GM12878 (cell line): Measurements from ENCODE around the gene DIAPH2. TPM values are rescaled to one million over a fixed set of nuclear protein-coding genes. Genes with fewer than 3 reads are reported as not detected.

Experiments used
- ATAC-seq: fragments of 200-7000 bp; cut with Tn5 transposase; 3 replicates; pipeline ENCODE4 v1.9.1; 2020; ENCODE audit warnings: mild to moderate bottlenecking, moderate library complexity
- BruUV-seq: library from RNA; stranded (reverse); fragments of 400-500 nt; replicated peaks from 2 replicates; lab custom pipeline; 2021; lab: Mats Ljungman, UMichigan
- CTCF ChIA-PET: fragments of 300-600 bp; sonication (Branson Sonifier 250); formaldehyde crosslinking; extraction: SDS; loops from one replicate; lab custom pipeline; 2021; ENCODE audit warnings: inconsistent platforms; lab: Yijun Ruan, JAX
- POLR2A ChIA-PET: fragments of 350-600 bp; formaldehyde crosslinking; extraction: SDS; loops from one replicate; lab custom pipeline; 2021; ENCODE audit warnings: inconsistent platforms; lab: Charles Lee
- RAD21 ChIA-PET: fragments of 300-600 bp; sonication (Branson Sonifier 250); formaldehyde crosslinking; loops from one replicate; lab custom pipeline; 2023; ENCODE audit warnings: antibody characterized with exemption; ENCODE audit not compliant: unreplicated experiment; lab: Charles Lee
- SMC1A ChIA-PET: fragments of 300-600 bp; sonication (Branson Sonifier 250); formaldehyde crosslinking; loops from one replicate; lab custom pipeline; 2023; ENCODE audit not compliant: unreplicated experiment, uncharacterized antibody; lab: Charles Lee
- DNase-seq: peaks from one replicate; pipeline ENCODE4 v3.0.0-alpha.2; 2011; ENCODE audit warnings: low read depth, low spot score
- FAIRE-seq: peaks from 3 replicates; lab custom pipeline; 2011; peaks lifted over from hg19 to GRCh38; lab: Jason Lieb, UNC
- H2AFZ ChIP-seq: 2 replicates; pipeline ENCODE4 v1.6.0; 2011; ENCODE audit warnings: low read depth, low read length, control low read depth; ENCODE audit not compliant: control insufficient read depth
- H3K27ac ChIP-seq: 2 replicates; pipeline ENCODE4 v1.5.1; 2011; ENCODE audit warnings: control low read depth; ENCODE audit not compliant: control insufficient read depth, insufficient read depth
- H3K27me3 ChIP-seq, 2 experiments: replicated peaks in 1 of 2; 2 replicates each; pipeline versions ENCODE4 v1.6.0 to v1.6.1; 2011; ENCODE audit warnings: low read length in 1 of 2; ENCODE audit not compliant: control insufficient read depth in 2 of 2, insufficient read depth in 2 of 2
- H3K36me3 ChIP-seq, 2 experiments: 2 replicates each; pipeline ENCODE4 v1.5.1; 2011; ENCODE audit warnings: low read length in 1 of 2; ENCODE audit not compliant: control insufficient read depth in 2 of 2, insufficient read depth in 2 of 2
- H3K4me1 ChIP-seq: 2 replicates; pipeline ENCODE4 v1.6.1; 2011; ENCODE audit warnings: mild to moderate bottlenecking, low read length, moderate library complexity, mixed read lengths; ENCODE audit not compliant: control insufficient read depth, insufficient read depth
- H3K4me2 ChIP-seq: 2 replicates; pipeline ENCODE4 v1.6.0; 2011; ENCODE audit warnings: control low read depth; ENCODE audit not compliant: control insufficient read depth, insufficient read depth
- H3K4me3 ChIP-seq: fragments of 200-600 bp; sonication (generic); 2 replicates; pipeline ENCODE4 v1.5.1; 2016
- H3K79me2 ChIP-seq: 2 replicates; pipeline ENCODE4 v1.6.0; 2011; ENCODE audit warnings: low read length; ENCODE audit not compliant: control insufficient read depth, insufficient read depth
- H3K9ac ChIP-seq: 2 replicates; pipeline ENCODE4 v1.8.0; 2011; ENCODE audit warnings: low read length, control low read depth, mixed read lengths; ENCODE audit not compliant: control insufficient read depth, insufficient read depth
- H3K9me3 ChIP-seq: replicated peaks from 3 replicates; pipeline ENCODE4 v1.5.1; 2011; ENCODE audit warnings: mild to moderate bottlenecking, low read length; ENCODE audit not compliant: control insufficient read depth, insufficient read depth
- H4K20me1 ChIP-seq: 2 replicates; pipeline ENCODE4 v1.6.0; 2011; ENCODE audit not compliant: control insufficient read depth, insufficient read depth
- ATF3 ChIP-seq: IDR thresholded peaks from 2 replicates; pipeline ENCODE4 v1.6.1; 2011; ENCODE audit warnings: low read depth, mild to moderate bottlenecking, low read length, moderate library complexity, borderline replicate concordance; ENCODE audit errors: extremely low read depth
- CBX5 ChIP-seq: sonication (generic); IDR thresholded peaks from 2 replicates; pipeline ENCODE4 v1.6.1; 2016; ENCODE audit warnings: low read depth, moderate library complexity, mild to moderate bottlenecking, inconsistent platforms
- CREM ChIP-seq: IDR thresholded peaks from 2 replicates; pipeline ENCODE4 v1.6.1; 2014; ENCODE audit warnings: antibody characterized with exemption, low read depth
- ESRRA ChIP-seq: IDR thresholded peaks from 2 replicates; pipeline ENCODE4 v1.6.1; 2012; ENCODE audit warnings: mild to moderate bottlenecking, low read length, improper control_type of control experiment
- FOXK2 ChIP-seq: fragments of 450-650 bp; IDR thresholded peaks from 2 replicates; pipeline ENCODE4 v1.6.1; 2017; ENCODE audit warnings: mild to moderate bottlenecking, moderate library complexity
- HDAC2 ChIP-seq: fragments of 200-600 bp; sonication (generic); IDR thresholded peaks from 2 replicates; pipeline ENCODE4 v1.6.1; 2017
- HDAC6 ChIP-seq: fragments of 200-600 bp; sonication (generic); IDR thresholded peaks from one replicate; pipeline ENCODE4 v1.8.0; 2017; ENCODE audit warnings: antibody characterized with exemption; ENCODE audit not compliant: unreplicated experiment
- MEF2A ChIP-seq: IDR thresholded peaks from 2 replicates; pipeline ENCODE4 v1.6.1; 2011; ENCODE audit warnings: low read depth, mild to moderate bottlenecking, low read length, moderate library complexity; ENCODE audit not compliant: insufficient read depth
- NFIC ChIP-seq: IDR thresholded peaks from 2 replicates; pipeline ENCODE4 v1.6.1; 2012; ENCODE audit warnings: low read depth, mild to moderate bottlenecking, inconsistent platforms, low read length, moderate library complexity
- SP1 ChIP-seq: IDR thresholded peaks from one replicate; pipeline ENCODE4 v1.6.1; 2011; ENCODE audit warnings: low read depth, low read length
- SRF ChIP-seq, 2 experiments: IDR thresholded peaks; 2 replicates each; pipeline ENCODE4 v1.6.1; 2011; ENCODE audit warnings: low read depth in 2 of 2, low read length in 2 of 2, mild to moderate bottlenecking in 1 of 2, moderate library complexity in 1 of 2
- SUZ12 ChIP-seq: fragments of 200-600 bp; sonication (generic); IDR thresholded peaks from one replicate; pipeline ENCODE4 v1.6.1; 2018; ENCODE audit warnings: antibody characterized with exemption, mild to moderate bottlenecking; ENCODE audit not compliant: unreplicated experiment
- YBX1 ChIP-seq: fragments of 450-650 bp; IDR thresholded peaks from 2 replicates; pipeline ENCODE4 v1.6.1; 2016; ENCODE audit warnings: antibody characterized with exemption
- WGBS: methylation state at CpG from one replicate; pipeline ENCODE4 v1.1.6; 2016; ENCODE audit warnings: low lambda C conversion rate; ENCODE audit not compliant: insufficient replicate concordance, insufficient coverage; ENCODE audit errors: missing lambda C conversion rate; 5-methylcytosine and 5-hydroxymethylcytosine counted together
- in situ Hi-C: fragments of 300-500 bp; cut with MboI; formaldehyde crosslinking; loops from 9 replicates; pipeline ENCODE4 v1.14.3; 2018; ENCODE audit warnings: mixed read lengths
- intact Hi-C: fragments of 100-400 bp; cut with micrococcal nuclease; formaldehyde crosslinking; loops from one replicate; pipeline ENCODE4 v1.14.2; 2022; ENCODE audit not compliant: unreplicated experiment
- polyA plus RNA-seq, 11 experiments: library from polyadenylated mRNA; depleted of rRNA in 4 of 11; unstranded in 6 of 11; stranded (reverse) in 5 of 11; fragments of >200 nt; fragmentation: Nextera tagmentation in 4 of 11; fragmentation: Illumina TruSeq in 1 of 11; extraction: Ambion mirVana in 4 of 11; extraction: Trizol in 1 of 11; gene quantifications; 1 replicate in 1 of 11; 2 replicates in 10 of 11; pipeline versions ENCODE4 v1.2.1 to v1.2.3, GENCODE V29; 2011 to 2016; ENCODE audit warnings: inconsistent platforms in 2 of 11, missing spikeins in 2 of 11, low read depth in 1 of 11
- total RNA-seq, 4 experiments: library from RNA; depleted of rRNA in 3 of 4; stranded (reverse); fragments of >200 nt in 3 of 4; fragmentation: Illumina TruSeq in 1 of 4; extraction: Trizol in 1 of 4; gene quantifications; 2 replicates each; pipeline versions ENCODE4 v1.2.1 to v1.2.3, GENCODE V29; 2013 to 2021
- TF ChIP-seq, protein P1 (sequence below): IDR thresholded peaks from 2 replicates; pipeline ENCODE4 v1.6.1; 2012; ENCODE audit warnings: low read length, inconsistent platforms
- TF ChIP-seq, protein P2 (sequence below): IDR thresholded peaks from 2 replicates; pipeline ENCODE4 v1.6.1; 2011; ENCODE audit warnings: mild to moderate bottlenecking, low read depth, low read length, moderate library complexity; ENCODE audit not compliant: insufficient replicate concordance

Gene DIAPH2
- total and polyA plus RNA-seq, 10 of the 15 experiments (the other 5 are each of a cell fraction or from before 2014, with no cell fraction given): 2.2 to 16.6 (median 8.8) TPM

DNA sequence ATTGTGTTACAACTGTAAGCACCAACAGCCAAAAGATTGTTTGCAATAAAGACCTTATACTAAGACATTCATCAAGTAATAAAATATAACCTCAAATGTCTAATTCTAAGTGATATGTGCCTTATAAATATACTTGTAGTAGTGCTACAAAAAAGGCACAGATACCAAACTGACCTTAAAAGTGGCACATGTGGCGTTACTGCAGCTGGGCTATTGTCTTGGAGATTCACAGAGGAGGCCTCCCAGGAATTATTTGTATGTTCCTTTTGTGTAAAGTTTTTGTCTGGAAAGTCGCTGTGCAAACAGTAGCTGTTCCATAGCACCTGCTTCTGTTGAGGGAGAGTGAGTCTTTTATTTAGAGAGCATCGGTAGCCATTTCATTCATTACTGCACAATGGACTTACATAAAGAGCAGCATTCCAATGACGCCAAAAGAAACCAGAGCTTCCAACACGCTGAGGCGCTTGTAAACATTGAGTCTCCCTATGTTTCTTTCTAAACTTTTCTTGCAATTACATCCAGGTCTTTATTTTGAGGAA lies 342.8 kb downstream of the DIAPH2 start:
- no peaks in the 10 kb centered on the region for H3K27me3 ChIP-seq
- ATAC-seq (no peak), FAIRE-seq (no peak), DNase-seq (no peak)
- ChIA-PET POLR2A (no interaction called here), CTCF (interaction anchor here (1.0 kb wide), 1 partner anchor 9 kb away, joined by 3 read pairs; no protein-coding TSS in a partner anchor), SMC1A (interaction anchor here (1.1 kb wide), 1 partner anchor 257 kb away, joined by 3 read pairs; no protein-coding TSS in a partner anchor), RAD21 (interaction anchor here (1.1 kb wide), 1 partner anchor 657 kb away, joined by 3 read pairs; no protein-coding TSS in a partner anchor)
- no peak overlapping the region for H3K9ac ChIP-seq
- WGBS: 64% methylated on average over 6 of the region's 6 CpGs
- no TSS peak for BruUV-seq
- H4K20me1 ChIP-seq: no peaks in the 10 kb centered on the region
- no peak overlapping the region for H3K4me3 ChIP-seq
- no peaks in the 10 kb centered on the region for H3K9me3 ChIP-seq
- no peak overlapping the region for H2AFZ ChIP-seq
- intact Hi-C loops: loop anchor here (5.0 kb wide), 1 partner anchor 660 kb away; no protein-coding TSS in a partner anchor
- H3K4me2 ChIP-seq: no peak overlapping the region
- no peak overlapping the region for H3K27ac ChIP-seq
- no peaks in the 10 kb centered on the region for H3K4me1 ChIP-seq
- TF ChIP-seq SRF (IDR thresholded peaks at IDR 0.05; ENCODE audit: low read depth in 2 of 2, low read length in 2 of 2) (no peak), HDAC2 (no peak), YBX1 (no peak), CBX5 (no peak), SP1 (no peak), ATF3 (no peak)
- in situ Hi-C loops: no loop called here
- no peaks in the 10 kb centered on the region for H3K36me3 ChIP-seq
- no peaks in the 10 kb centered on the region for H3K79me2 ChIP-seq

DNA sequence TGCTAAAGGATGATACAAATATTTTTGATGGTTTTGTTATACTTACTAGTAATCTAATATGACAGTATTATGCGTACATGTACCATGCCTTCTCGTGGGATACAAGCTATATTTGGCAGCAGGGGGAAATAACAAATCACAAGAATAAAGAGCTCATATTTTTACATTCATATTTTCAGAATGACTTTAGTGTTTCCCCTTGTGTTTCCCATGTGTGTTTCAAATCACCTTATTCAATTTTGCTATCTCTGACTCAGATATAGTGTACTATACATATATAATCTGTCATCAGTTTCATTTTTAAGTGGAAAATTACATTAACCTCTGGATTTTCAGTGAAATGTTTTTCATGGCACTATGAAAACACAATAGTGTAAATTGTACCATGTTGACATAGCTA lies 345.8 kb downstream of the DIAPH2 start:
- FAIRE-seq: no peak
- no peaks in the 10 kb centered on the region for H3K27me3 ChIP-seq
- POLR2A ChIA-PET: no interaction called here
- WGBS: 23% methylated on average over 2 of the region's 2 CpGs
- no peak for DNase-seq
- no peaks in the 10 kb centered on the region for H3K36me3 ChIP-seq
- BruUV-seq: no TSS peak
- ATAC-seq: peak; percentile 54
- H3K79me2 ChIP-seq: no peaks in the 10 kb centered on the region
- H2AFZ ChIP-seq: no peak overlapping the region
- no peaks in the 10 kb centered on the region for H3K9me3 ChIP-seq
- no peak overlapping the region for H3K27ac ChIP-seq
- H3K4me1 ChIP-seq: no peaks in the 10 kb centered on the region
- intact Hi-C loops (no loop called here), in situ Hi-C loops (no loop called here)
- H3K4me2 ChIP-seq: no peak overlapping the region
- CTCF ChIA-PET: interaction anchor here (0.6 kb wide), 1 partner anchor 789 kb away, joined by 3 read pairs; no protein-coding TSS in a partner anchor
- no peak overlapping the region for H3K9ac ChIP-seq
- RAD21 ChIA-PET: no interaction called here
- SMC1A ChIA-PET: interaction anchor here (0.5 to 1.0 kb wide), 2 partner anchors 75 to 313 kb away, joined by 3 read pairs; no protein-coding TSS in a partner anchor
- no peaks in the 10 kb centered on the region for H4K20me1 ChIP-seq
- no peak overlapping the region for H3K4me3 ChIP-seq
- TF ChIP-seq CREM (0 out of 2 replicates have a peak, but pooled peaks have one; percentile 19), HDAC6 (no peak), ESRRA (no peak), FOXK2 (no peak), NFIC (peak; percentile 69; the same call in 1 of the 2 replicates), YBX1 (no peak), SUZ12 (no peak), MEF2A (peak; percentile 47; the same call in 1 of the 2 replicates)
- TF ChIP-seq, protein P1, sequence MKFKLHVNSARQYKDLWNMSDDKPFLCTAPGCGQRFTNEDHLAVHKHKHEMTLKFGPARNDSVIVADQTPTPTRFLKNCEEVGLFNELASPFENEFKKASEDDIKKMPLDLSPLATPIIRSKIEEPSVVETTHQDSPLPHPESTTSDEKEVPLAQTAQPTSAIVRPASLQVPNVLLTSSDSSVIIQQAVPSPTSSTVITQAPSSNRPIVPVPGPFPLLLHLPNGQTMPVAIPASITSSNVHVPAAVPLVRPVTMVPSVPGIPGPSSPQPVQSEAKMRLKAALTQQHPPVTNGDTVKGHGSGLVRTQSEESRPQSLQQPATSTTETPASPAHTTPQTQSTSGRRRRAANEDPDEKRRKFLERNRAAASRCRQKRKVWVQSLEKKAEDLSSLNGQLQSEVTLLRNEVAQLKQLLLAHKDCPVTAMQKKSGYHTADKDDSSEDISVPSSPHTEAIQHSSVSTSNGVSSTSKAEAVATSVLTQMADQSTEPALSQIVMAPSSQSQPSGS: 0 out of 2 replicates have a peak, but pooled peaks have one; percentile 19
- TF ChIP-seq, protein P2, sequence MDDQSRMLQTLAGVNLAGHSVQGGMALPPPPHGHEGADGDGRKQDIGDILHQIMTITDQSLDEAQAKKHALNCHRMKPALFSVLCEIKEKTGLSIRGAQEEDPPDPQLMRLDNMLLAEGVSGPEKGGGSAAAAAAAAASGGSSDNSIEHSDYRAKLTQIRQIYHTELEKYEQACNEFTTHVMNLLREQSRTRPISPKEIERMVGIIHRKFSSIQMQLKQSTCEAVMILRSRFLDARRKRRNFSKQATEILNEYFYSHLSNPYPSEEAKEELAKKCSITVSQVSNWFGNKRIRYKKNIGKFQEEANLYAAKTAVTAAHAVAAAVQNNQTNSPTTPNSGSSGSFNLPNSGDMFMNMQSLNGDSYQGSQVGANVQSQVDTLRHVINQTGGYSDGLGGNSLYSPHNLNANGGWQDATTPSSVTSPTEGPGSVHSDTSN: no peak
